IMR-90 (cell line): Measurements from ENCODE around the gene GTF2A1L. TPM values are rescaled to one million over a fixed set of nuclear protein-coding genes. Genes with fewer than 3 reads are reported as not detected.

Experiments used
- ATAC-seq: fragments of 200-7000 bp; cut with Tn5 transposase; 2 replicates; pipeline ENCODE4 v1.9.1; 2020; ENCODE audit warnings: low read depth, mild to moderate bottlenecking, moderate library complexity
- BruUV-seq: library from RNA; stranded (reverse); fragments of 400-500 nt; replicated peaks from 2 replicates; lab custom pipeline; 2021; lab: Mats Ljungman, UMichigan
- CTCF ChIA-PET: fragments of 300-600 bp; formaldehyde crosslinking; extraction: SDS; loops from one replicate; lab custom pipeline; 2021; ENCODE audit warnings: antibody characterized with exemption; lab: Yijun Ruan, JAX
- POLR2A ChIA-PET: fragments of 300-600 bp; sonication (Branson Sonifier 250); formaldehyde crosslinking; loops from one replicate; lab custom pipeline; 2022; ENCODE audit warnings: antibody characterized with exemption; ENCODE audit not compliant: unreplicated experiment; lab: Charles Lee
- DNase-seq: peaks from one replicate; pipeline ENCODE4 v3.0.0; 2013
- H2AFZ ChIP-seq: replicated peaks from 2 replicates; pipeline ENCODE3; 2013; ENCODE audit warnings: low read length, mild to moderate bottlenecking; ENCODE audit not compliant: poor library complexity
- H2AK5ac ChIP-seq: 2 replicates; pipeline ENCODE4 v1.6.1; 2013; ENCODE audit warnings: low read depth, low read length, inconsistent platforms
- H2AK9ac ChIP-seq: replicated peaks from 2 replicates; pipeline ENCODE3; 2013; ENCODE audit warnings: mild to moderate bottlenecking, low read depth, low read length, moderate library complexity; ENCODE audit not compliant: poor library complexity
- H2BK120ac ChIP-seq: 2 replicates; pipeline ENCODE4 v1.6.1; 2013; ENCODE audit warnings: low read depth, low read length, inconsistent platforms
- H2BK15ac ChIP-seq: 3 replicates; pipeline ENCODE4 v1.6.1; 2013; ENCODE audit warnings: low read depth, low read length, inconsistent platforms
- H2BK20ac ChIP-seq: 2 replicates; pipeline ENCODE4 v1.6.1; 2013; ENCODE audit warnings: low read depth, mild to moderate bottlenecking, inconsistent platforms, low read length, moderate library complexity
- H2BK5ac ChIP-seq: 2 replicates; pipeline ENCODE4 v1.6.1; 2013; ENCODE audit warnings: mild to moderate bottlenecking, low read depth, low read length, inconsistent platforms; ENCODE audit not compliant: poor library complexity, severe bottlenecking
- H3K14ac ChIP-seq: replicated peaks from 2 replicates; pipeline ENCODE4 v1.6.1; 2013; ENCODE audit warnings: low read depth, low read length, inconsistent platforms
- H3K18ac ChIP-seq: 2 replicates; pipeline ENCODE4 v1.6.1; 2013; ENCODE audit warnings: low read depth, low read length, control low read depth
- H3K23ac ChIP-seq: 2 replicates; pipeline ENCODE4 v1.6.1; 2013; ENCODE audit warnings: low read depth, low read length, inconsistent platforms
- H3K27ac ChIP-seq: 2 replicates; pipeline ENCODE4 v1.5.1; 2013; ENCODE audit warnings: mild to moderate bottlenecking, control low read depth, low read length; ENCODE audit not compliant: insufficient read depth
- H3K27me3 ChIP-seq: 2 replicates; pipeline ENCODE4 v1.6.1; 2013; ENCODE audit warnings: low read length; ENCODE audit not compliant: control insufficient read depth, insufficient read depth
- H3K36me3 ChIP-seq: 2 replicates; pipeline ENCODE4 v1.6.1; 2013; ENCODE audit warnings: low read length, mixed read lengths; ENCODE audit not compliant: control insufficient read depth, insufficient read depth
- H3K4ac ChIP-seq: 2 replicates; pipeline ENCODE4 v1.6.1; 2013; ENCODE audit warnings: low read depth, low read length, inconsistent platforms
- H3K4me1 ChIP-seq: 2 replicates; pipeline ENCODE4 v1.6.1; 2013; ENCODE audit warnings: low read length, mixed read lengths; ENCODE audit not compliant: control insufficient read depth, insufficient read depth
- H3K4me2 ChIP-seq: 2 replicates; pipeline ENCODE4 v1.6.1; 2013; ENCODE audit warnings: low read depth, mild to moderate bottlenecking, control low read depth, low read length, moderate library complexity
- H3K4me3 ChIP-seq: 2 replicates; pipeline ENCODE4 v1.5.1; 2013; ENCODE audit warnings: low read depth, mild to moderate bottlenecking, control low read depth, low read length, moderate library complexity; ENCODE audit not compliant: insufficient read depth
- H3K56ac ChIP-seq: 2 replicates; pipeline ENCODE4 v1.6.1; 2013; ENCODE audit warnings: low read length, inconsistent platforms; ENCODE audit not compliant: insufficient read depth; ENCODE audit errors: extremely low read depth
- H3K79me1 ChIP-seq, 2 experiments: 2 replicates each; pipeline ENCODE4 v1.6.1; 2013; ENCODE audit warnings: low read length in 2 of 2, inconsistent platforms in 1 of 2, low read depth in 1 of 2
- H3K9ac ChIP-seq: 2 replicates; pipeline ENCODE4 v1.6.1; 2013; ENCODE audit warnings: low read depth, low read length, control low read depth
- H3K9me1 ChIP-seq: 2 replicates; pipeline ENCODE4 v1.6.1; 2013; ENCODE audit warnings: low read length, inconsistent platforms; ENCODE audit not compliant: insufficient read depth
- H3K9me3 ChIP-seq: 2 replicates; pipeline ENCODE4 v1.6.1; 2013; ENCODE audit warnings: low read length; ENCODE audit not compliant: control insufficient read depth, insufficient read depth
- H4K20me1 ChIP-seq: 2 replicates; pipeline ENCODE4 v1.6.1; 2013; ENCODE audit warnings: low read length, inconsistent platforms; ENCODE audit not compliant: insufficient read depth
- H4K5ac ChIP-seq: 2 replicates; pipeline ENCODE4 v1.6.1; 2013; ENCODE audit warnings: mild to moderate bottlenecking, low read depth, low read length, control low read depth
- H4K8ac ChIP-seq, 2 experiments: 2 replicates each; pipeline ENCODE4 v1.6.1; 2013; ENCODE audit warnings: low read depth in 2 of 2, low read length in 2 of 2, control low read depth in 1 of 2, inconsistent platforms in 1 of 2
- H4K91ac ChIP-seq: 2 replicates; pipeline ENCODE4 v1.6.1; 2013; ENCODE audit warnings: low read depth, low read length, inconsistent platforms; ENCODE audit not compliant: insufficient read depth
- BHLHE40 ChIP-seq: fragments of 150-350 bp; IDR thresholded peaks from 2 replicates; pipeline ENCODE4 v1.6.1; 2016; ENCODE audit warnings: mild to moderate bottlenecking, low read depth, low read length
- CTCF ChIP-seq: conservative IDR thresholded peaks from 2 replicates; pipeline ENCODE4 v1.5.1; 2012; ENCODE audit warnings: mild to moderate bottlenecking, low read depth, low read length, improper control_type of control experiment
- MAFK ChIP-seq: IDR thresholded peaks from 2 replicates; pipeline ENCODE4 v1.6.1; 2012; ENCODE audit warnings: low read depth, low read length, improper control_type of control experiment
- WGBS, 2 experiments: methylation state at CpG; one replicate each; pipeline versions ENCODE4 v1.1.5 to v1.1.7; 2013; ENCODE audit warnings: missing lambda C conversion rate in 2 of 2; ENCODE audit not compliant: insufficient read length in 1 of 2; ENCODE audit errors: extremely low coverage in 2 of 2; 5-methylcytosine and 5-hydroxymethylcytosine counted together
- dilution Hi-C: fragments of 300-500 bp; cut with HindIII; formaldehyde crosslinking; loops from one replicate; pipeline ENCODE4 v1.14.3; 2018; ENCODE audit warnings: low sequenced_read_pairs; ENCODE audit not compliant: unreplicated experiment
- in situ Hi-C: fragments of 300-500 bp; cut with MboI; formaldehyde crosslinking; loops from 3 replicates; pipeline ENCODE4 v1.14.3; 2019; ENCODE audit warnings: low sequenced_read_pairs, inconsistent platforms, mixed read lengths
- intact Hi-C: fragments of 100-400 bp; cut with micrococcal nuclease; formaldehyde crosslinking; loops from 2 replicates; pipeline ENCODE4 v1.10.0; 2022
- polyA plus RNA-seq, 3 experiments: library from polyadenylated mRNA; depleted of rRNA; stranded (reverse); fragments of >200 nt; gene quantifications; 2 replicates each; pipeline ENCODE4 v1.2.3, GENCODE V29; 2012; ENCODE audit warnings: low replicate concordance in 1 of 3
- total RNA-seq: library from RNA; depleted of rRNA; stranded (reverse); fragments of >200 nt; gene quantifications from 2 replicates; pipeline ENCODE4 v1.2.3, GENCODE V29; 2012

Gene GTF2A1L
- total and polyA plus RNA-seq, 2 of the 4 experiments (the other 2 are of a cell fraction), result not detected

- no peak overlapping the region for H2BK120ac ChIP-seq
- TF ChIP-seq BHLHE40 (no peak), CTCF (no peak), MAFK (no peak)
- H3K79me1 ChIP-seq, result no peaks in the 10 kb centered on the region; a peak in 1 of 4 replicates
- H3K4me1 ChIP-seq, result peaks cover 2% of the 10 kb centered on the region
- H3K4me2 ChIP-seq, result no peak overlapping the region
- H4K91ac ChIP-seq, result no peak overlapping the region
- no peak overlapping the region for H2AK9ac ChIP-seq
- POLR2A ChIA-PET, result no interaction called here
- DNase-seq (no peak), ATAC-seq (no peak)
- H3K4ac ChIP-seq, result no peak overlapping the region
- H3K36me3 ChIP-seq, result peaks cover 8% of the 10 kb centered on the region
- H3K4me3 ChIP-seq, result no peak overlapping the region
- H4K8ac ChIP-seq, result no peak overlapping the region
- H3K14ac ChIP-seq, result no peak overlapping the region
- H3K9ac ChIP-seq, result no peak overlapping the region
- no peaks in the 10 kb centered on the region for H3K9me3 ChIP-seq
- no peak overlapping the region for H3K56ac ChIP-seq
- dilution Hi-C loops (no loop called here), in situ Hi-C loops (loop anchor here (10.0 kb wide), 1 partner anchor 120 kb away; no protein-coding TSS in a partner anchor), intact Hi-C loops (no loop called here)
- H4K20me1 ChIP-seq, result no peaks in the 10 kb centered on the region
- CTCF ChIA-PET, result interaction anchor here (0.6 kb wide), 1 partner anchor 1642 kb away, joined by 3 read pairs; no protein-coding TSS in a partner anchor
- no peak overlapping the region for H2BK5ac ChIP-seq
- no peak overlapping the region for H2BK15ac ChIP-seq
- 60% methylated on average over 1 of the region's 4 CpGs; no CpG with 5 or more reads in 1 of the 2 experiments for WGBS, 2 experiments
- no TSS peak for BruUV-seq
- H3K18ac ChIP-seq, result no peak overlapping the region
- no peak overlapping the region for H2BK20ac ChIP-seq
- no peak overlapping the region for H4K5ac ChIP-seq
- H2AK5ac ChIP-seq, result no peak overlapping the region
- H3K27me3 ChIP-seq, result no peaks in the 10 kb centered on the region
- H2AFZ ChIP-seq, result no peak overlapping the region
- no peaks in the 10 kb centered on the region for H3K9me1 ChIP-seq
- H3K27ac ChIP-seq, result no peak overlapping the region
- H3K23ac ChIP-seq, result no peak overlapping the region
Measured at GRCh38 chr2:48584551-48584950, 33.1 kb upstream of the GTF2A1L start.
